Measurements from ENCODE around the gene CETN3.

GRCh38 chr5:90367879-90368278 lies 41.7 kb downstream of the CETN3 start:
- TF ChIP-seq POLR2AphosphoS5 (IDR thresholded peaks at IDR 0.05; ENCODE audit: low read depth, low read length) (no peak), CTCF (IDR thresholded peaks at IDR 0.05 in 2 of 3, conservative IDR thresholded peaks at IDR 0.05 in 1 of 3; ENCODE audit: borderline replicate concordance in 1 of 3, insufficient read depth in 1 of 3, low read depth in 2 of 3, low read length in 2 of 3) (no peak), MAX (IDR thresholded peaks at IDR 0.05) (no peak), REST (IDR thresholded peaks at IDR 0.05; ENCODE audit: low read depth) (no peak), POLR2A (IDR thresholded peaks at IDR 0.05; ENCODE audit: borderline replicate concordance, extremely low read depth, insufficient read depth, insufficient read length) (no peak), YY1 (IDR thresholded peaks at IDR 0.05; ENCODE audit: extremely low read depth, insufficient replicate concordance, low read depth, low read length) (no peak), EZH2phosphoT487 (IDR thresholded peaks at IDR 0.05; ENCODE audit: borderline replicate concordance) (no peak), CEBPB (IDR thresholded peaks at IDR 0.05; ENCODE audit: low read depth) (no peak), ZNF274 (IDR thresholded peaks at IDR 0.05; ENCODE audit: low read depth, low read length) (no peak), EZH2 (IDR thresholded peaks at IDR 0.05) (no peak), TCF7L2 (IDR thresholded peaks at IDR 0.05; ENCODE audit: borderline replicate concordance, extremely low read depth, insufficient read depth, insufficient read length) (no peak), RAD21 (IDR thresholded peaks at IDR 0.05; ENCODE audit: low read depth) (no peak), ZFX (IDR thresholded peaks at IDR 0.05) (no peak), SRF (IDR thresholded peaks at IDR 0.05; ENCODE audit: low read depth) (no peak)
